Stimulated activated naive CD4-positive, alpha-beta T cell treated with Interleukin-2 at 50 U/mL for 16 hours (primary cell): ENCODE results near the gene OLFM2.
"Not testable (repeated sequence)": the region's sequence is repeated elsewhere in the genome, so short reads cannot be mapped to it uniquely, and the experiment has no call there.

Source experiments
- DNase-seq: peaks from one replicate; lab custom pipeline; 2025; lab: John Stamatoyannopoulos, UW

Gene OLFM2

GRCh38 chr19:9936326-9937000, at the start of gene OLFM2:
TSS of gene OLFM2 (minus strand) at chr19:9936515. CDS start at chr19:9936366, 149 bp downstream.
- DNase-seq, result peak; percentile 17

GRCh38 chr19:9981406-9982260, 45.3 kb upstream of the OLFM2 start:
- no peak for DNase-seq

GRCh38 chr19:9972103-9972502, 35.8 kb upstream of the OLFM2 start:
- DNase-seq, result no peak

- no peak for DNase-seq
Observed at GRCh38 chr19:9971166-9971897, 35.0 kb upstream of the OLFM2 start.

GRCh38 chr19:9970481-9970880, 34.2 kb upstream of the OLFM2 start:
- no peak for DNase-seq

GRCh38 chr19:9969688-9969975, 33.3 kb upstream of the OLFM2 start:
- no peak for DNase-seq

GRCh38 chr19:9968820-9969687, 32.7 kb upstream of the OLFM2 start:
- DNase-seq, result no peak

- no peak for DNase-seq
Observed at GRCh38 chr19:9967326-9967725, 31.0 kb upstream of the OLFM2 start.

- no peak for DNase-seq
Observed at GRCh38 chr19:9966448-9966847, 30.1 kb upstream of the OLFM2 start.

- DNase-seq, result no peak
Observed at GRCh38 chr19:9966024-9966423, 29.7 kb upstream of the OLFM2 start.

GRCh38 chr19:9962623-9963290, 26.4 kb upstream of the OLFM2 start:
- no peak for DNase-seq

- no peak for DNase-seq
Observed at GRCh38 chr19:9961103-9961502, 24.8 kb upstream of the OLFM2 start.

GRCh38 chr19:9958379-9958821, 22.1 kb upstream of the OLFM2 start:
- DNase-seq, result no peak

- no peak for DNase-seq
Observed at GRCh38 chr19:9956956-9957355, 20.6 kb upstream of the OLFM2 start.

GRCh38 chr19:9953802-9954542, 17.7 kb upstream of the OLFM2 start:
- DNase-seq, result no peak

- DNase-seq, result no peak
Observed at GRCh38 chr19:9952276-9952675, 16.0 kb upstream of the OLFM2 start.

GRCh38 chr19:9947441-9947840, 11.1 kb upstream of the OLFM2 start:
- DNase-seq, result no peak

- not testable (repeated sequence) for DNase-seq
Observed at GRCh38 chr19:9946528-9947125, 10.3 kb upstream of the OLFM2 start.

- DNase-seq, result peak; percentile 6
Observed at GRCh38 chr19:9945319-9945966, 9.1 kb upstream of the OLFM2 start.

GRCh38 chr19:9943744-9944143, 7.4 kb upstream of the OLFM2 start:
- DNase-seq, result no peak
